GM19397 (cell line): Measurements from ENCODE around the gene FAM186B.

Experiments used
- ATAC-seq: cut with Tn5 transposase; IDR thresholded peaks from one replicate; pipeline ENCODE4 v1.9.1; 2021; ENCODE audit warnings: mild to moderate bottlenecking, moderate library complexity; ENCODE audit not compliant: unreplicated experiment

Gene FAM186B

DNA sequence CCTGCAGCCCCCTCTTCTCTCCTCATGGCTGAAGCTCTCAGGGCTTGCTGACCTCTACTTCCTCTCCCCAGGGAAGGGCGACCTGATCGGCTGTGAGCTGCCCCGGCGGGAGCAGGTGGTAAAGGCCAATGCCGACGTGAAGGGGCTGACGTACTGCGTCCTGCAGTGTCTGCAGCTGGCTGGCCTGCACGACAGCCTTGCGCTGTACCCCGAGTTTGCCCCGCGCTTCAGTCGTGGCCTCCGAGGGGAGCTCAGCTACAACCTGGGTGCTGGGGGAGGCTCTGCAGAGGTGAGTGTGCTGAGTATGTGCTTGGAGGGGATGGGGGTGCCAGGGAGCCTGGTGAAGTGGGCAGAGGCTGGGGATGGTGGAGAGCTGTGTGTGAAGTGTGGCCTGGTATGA, 51.2 kb downstream of the FAM186B start:
- no peak for ATAC-seq

DNA sequence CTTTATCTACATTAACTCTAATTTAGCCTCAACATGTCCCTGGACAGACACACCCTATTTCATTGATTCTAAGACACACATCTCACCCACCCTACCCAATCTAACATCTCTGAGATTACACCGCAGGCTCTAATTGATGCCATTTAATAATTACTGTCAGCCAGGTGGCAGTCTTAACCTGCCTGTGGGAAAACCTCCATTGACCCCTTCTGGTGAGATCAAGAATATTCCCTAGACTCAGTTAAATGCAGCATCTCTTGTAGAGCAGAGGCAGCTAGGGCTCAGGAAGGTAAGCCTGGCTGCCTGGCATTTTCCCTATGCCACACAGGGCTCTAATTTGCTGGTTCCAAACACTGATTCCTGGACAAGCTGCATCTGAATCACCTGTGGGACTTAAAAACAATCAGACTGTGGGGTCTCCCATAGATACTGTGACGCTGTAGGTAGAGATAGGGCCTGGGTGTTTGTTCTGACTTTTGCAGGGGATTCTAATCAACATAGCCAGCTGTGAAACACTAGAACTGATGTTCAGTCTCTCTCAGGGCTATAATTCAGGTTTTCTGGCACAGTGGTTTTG, 51.8 kb downstream of the FAM186B start:
- no peak for ATAC-seq

DNA sequence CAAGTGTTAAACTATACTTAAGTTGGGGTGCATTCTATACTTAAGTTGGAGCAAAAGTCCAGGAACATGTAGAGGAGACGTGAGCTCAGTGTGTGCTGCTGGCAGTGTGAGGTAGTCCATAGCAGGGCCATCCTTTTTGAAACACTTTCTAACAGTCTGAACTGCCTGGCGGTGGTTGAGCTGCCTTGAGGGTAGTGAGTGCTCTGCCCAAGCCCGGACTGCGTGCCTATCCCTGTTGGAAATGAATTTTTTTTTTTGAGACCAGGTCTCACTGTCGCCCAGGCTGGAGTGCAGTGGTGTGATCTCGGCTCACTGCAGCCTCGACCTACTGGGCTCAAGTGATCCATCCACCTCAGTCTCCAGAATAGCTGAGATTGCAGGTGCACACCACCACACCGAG, 52.5 kb downstream of the FAM186B start:
- no peak for ATAC-seq

DNA sequence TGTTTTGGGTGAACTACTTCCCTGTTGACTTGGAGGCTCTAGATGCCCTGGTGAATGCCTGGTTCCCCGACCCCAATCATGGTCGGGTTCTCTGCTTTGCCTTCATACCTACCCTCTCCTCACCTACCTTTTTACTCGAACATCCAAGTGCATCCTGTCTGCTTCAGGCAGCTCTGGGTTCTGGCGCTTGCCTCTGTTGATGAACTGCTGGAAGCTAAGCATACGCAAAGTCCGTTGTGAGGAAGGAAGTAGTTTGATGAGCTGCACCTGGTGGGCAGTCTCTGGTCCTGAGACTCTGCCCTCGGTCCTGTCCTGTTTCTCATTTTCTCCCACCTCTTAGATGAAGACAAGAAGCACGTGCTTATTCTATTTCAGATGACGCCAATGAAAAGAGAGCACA, 53.0 kb downstream of the FAM186B start:
- no peak for ATAC-seq

DNA sequence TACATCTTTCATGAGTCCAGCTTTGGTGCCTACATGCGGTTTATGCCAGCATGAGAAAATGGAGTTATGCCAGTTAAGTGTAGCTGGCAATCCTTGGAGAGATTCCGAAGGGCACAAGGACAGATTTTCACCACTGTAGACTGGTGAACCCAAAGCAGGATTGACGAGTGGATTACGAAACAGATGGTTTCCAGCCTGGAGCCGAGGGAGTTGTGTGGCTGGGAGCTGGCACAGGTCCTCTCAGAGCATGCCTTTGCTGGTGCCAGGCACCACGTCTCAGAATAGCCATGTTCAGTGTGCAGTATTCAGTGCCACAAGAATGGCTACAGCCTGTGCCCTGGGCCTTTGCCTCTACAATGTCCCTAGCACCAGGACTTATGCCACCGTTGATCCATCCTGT, 53.4 kb downstream of the FAM186B start:
- no peak for ATAC-seq

DNA sequence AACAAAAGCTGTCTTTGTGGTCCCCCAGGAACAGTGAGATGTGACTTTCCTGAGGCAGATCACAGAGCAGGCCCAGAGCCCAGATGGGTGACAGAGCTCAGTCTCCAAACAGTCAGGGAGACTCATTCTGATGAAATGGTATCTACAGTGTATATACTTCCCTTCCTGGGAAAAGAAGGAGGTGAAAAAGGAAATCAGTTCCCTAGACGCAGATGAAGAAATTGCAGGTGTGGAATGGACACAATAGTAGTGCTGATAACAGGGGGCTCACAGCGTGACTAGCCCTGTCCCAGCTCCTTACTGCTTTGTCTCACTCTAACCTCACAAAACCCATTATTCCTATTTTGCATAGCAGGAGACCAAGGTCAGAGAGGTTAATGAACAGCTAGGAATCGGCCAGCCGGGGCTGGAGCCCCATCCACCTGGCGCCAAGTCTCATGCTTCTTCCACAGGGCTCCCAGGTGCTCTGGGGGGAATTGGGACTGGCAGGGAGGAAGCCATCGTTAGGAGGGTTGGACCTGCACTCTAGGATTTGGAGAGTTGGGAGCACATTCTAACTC, 54.7 kb downstream of the FAM186B start:
- no peak for ATAC-seq

DNA sequence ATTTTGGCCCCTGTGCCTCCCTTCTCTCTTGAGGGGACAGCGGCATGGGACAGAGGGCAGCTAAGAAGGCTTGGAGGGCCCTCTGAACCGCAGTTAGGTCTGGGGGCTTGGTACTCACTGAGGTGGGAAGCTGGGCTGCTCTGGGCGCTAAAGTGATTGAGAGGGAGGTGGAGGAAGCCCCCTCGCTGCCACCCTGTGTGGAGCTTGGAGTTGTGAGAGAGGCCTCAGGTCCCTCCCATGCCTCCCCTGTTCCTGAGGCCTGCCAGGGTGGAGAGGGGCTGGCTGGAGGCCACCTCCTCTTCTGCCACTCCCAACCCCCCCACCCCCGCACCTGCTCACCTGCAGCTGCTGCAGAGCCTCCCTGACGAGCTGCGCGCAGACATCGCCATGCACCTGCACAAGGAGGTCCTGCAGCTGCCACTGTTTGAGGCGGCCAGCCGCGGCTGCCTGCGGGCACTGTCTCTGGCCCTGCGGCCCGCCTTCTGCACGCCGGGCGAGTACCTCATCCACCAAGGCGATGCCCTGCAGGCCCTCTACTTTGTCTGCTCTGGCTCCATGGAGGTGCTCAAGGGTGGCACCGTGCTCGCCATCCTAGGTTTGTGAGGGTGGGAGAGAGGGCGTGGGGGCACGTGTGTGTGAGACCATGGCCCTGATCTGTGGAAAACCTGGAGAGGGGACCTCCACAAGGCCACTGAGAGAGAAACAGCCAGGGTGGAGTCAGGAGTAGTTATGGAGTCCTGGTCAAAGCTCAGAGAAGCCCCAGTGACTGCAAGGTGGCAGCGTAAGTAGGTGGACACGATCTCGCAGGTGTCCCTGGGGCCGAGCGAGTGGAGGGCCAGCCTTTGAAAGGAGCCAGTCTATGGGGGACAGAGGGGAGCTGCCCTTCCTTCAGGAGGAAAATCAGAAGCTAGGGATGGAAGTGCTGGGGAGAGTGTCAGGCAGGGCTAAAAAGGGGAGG, 55.4 kb downstream of the FAM186B start:
- ATAC-seq, result no peak

DNA sequence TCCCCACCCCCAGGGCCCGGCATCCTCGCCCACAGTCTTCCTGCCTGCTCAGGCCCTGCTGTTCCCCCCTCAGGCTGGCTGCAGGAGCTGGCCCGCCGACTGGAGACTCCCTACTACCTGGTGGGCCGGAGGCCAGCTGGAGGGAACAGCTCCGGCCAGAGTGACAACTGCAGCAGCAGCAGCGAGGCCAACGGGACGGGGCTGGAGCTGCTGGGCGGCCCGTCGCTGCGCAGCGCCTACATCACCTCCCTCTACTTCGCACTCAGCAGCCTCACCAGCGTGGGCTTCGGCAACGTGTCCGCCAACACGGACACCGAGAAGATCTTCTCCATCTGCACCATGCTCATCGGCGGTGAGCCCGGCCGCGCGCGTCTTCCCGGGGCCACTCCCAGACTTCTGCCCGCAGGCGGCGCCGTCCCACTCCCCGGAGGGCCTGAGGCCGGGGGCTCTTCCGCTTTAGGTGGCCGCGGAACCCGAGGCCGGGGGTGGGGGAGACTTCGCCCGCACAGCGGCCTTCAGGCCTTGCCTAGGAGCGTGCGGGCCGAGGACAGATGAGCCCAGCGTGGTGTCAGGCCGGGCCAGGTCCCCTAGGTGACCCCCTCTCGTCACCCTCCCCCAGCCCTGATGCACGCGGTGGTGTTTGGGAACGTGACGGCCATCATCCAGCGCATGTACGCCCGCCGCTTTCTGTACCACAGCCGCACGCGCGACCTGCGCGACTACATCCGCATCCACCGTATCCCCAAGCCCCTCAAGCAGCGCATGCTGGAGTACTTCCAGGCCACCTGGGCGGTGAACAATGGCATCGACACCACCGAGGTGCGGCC, 56.4 kb downstream of the FAM186B start:
- no peak for ATAC-seq

DNA sequence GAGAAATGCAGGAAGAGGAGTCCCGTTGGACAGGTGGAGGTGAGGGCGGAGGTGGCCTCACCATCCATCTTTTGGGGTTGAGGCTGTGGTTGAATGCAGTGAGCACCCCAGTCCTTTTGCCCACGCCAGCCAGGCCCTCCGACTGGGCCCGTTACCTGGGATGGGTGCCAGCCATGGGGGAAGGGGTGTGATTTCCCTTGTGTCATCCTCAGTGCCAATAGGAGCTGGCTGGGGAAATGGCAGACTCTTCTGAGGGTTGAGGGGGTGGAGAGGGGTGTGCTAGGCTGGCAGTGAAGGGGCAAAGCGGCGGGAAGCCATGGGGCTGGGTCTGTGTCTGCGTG, 57.0 kb downstream of the FAM186B start:
- no peak for ATAC-seq

DNA sequence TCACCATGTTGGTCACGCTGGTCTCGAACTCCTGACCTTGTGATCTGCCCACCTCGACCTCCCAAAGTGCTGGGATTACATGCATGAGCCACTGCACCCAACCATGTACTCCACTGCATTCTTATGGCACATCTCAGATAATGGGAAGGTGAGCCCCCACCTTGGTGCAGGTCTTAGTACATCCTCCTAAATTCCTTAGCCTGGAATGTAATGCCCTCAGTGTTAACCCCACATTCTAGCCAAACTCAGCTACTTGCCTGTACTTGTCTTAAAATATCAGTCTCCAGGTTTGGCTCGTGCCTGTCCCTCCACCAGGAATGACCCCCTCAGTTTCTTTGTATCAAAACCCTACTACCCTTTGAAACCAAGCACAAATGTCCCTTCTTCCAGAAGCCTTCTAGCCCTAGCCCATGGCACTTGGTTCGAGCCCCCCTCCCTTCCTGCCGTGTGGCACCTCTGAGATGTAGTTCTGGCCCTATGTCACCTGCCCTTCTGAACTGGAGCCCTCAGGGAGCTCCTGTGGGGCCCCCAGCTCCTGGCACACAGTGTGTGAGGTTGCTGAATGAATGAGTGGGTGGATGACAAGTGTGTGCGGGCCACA, 58.2 kb downstream of the FAM186B start:
- no peak for ATAC-seq

DNA sequence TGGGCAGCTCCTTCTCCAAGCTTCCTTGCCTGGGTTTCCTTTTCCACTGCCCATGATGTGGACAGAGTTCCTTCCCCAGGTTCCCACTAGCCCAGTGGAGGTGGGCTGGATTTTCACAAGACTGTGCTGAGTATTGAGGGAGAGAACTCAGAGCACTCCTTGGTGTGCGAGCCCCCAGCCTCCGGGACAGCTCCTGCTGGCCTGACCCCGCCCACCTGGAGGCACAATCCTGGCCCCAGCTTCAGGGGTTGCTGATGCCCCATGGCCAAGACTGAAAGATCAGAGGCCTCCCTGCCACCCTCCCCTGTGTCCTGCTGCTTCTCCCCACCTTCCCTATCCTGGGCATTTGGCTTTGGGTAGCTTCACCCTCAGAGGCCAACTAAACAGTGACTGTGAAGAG, 59.0 kb downstream of the FAM186B start:
- no peak for ATAC-seq

DNA sequence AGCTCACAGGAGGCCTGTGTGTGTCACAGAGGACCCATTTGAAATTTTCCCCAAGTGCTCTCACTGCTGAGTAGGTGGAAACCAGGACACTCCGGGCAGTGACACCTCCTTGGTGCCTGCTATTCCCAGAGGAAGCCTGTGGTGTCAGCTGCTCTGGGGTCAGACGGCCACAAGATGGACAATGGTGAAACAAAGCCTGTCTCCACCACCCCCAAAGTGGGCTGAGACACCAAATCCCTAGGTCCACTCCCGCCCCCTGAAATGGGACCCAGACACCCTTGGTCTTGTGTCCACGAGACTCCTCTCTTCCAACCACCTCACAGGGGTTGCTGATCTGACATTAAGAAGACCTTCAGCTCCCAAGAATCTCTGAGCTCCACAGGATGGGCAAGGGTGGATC, 59.6 kb downstream of the FAM186B start:
- no peak for ATAC-seq

DNA sequence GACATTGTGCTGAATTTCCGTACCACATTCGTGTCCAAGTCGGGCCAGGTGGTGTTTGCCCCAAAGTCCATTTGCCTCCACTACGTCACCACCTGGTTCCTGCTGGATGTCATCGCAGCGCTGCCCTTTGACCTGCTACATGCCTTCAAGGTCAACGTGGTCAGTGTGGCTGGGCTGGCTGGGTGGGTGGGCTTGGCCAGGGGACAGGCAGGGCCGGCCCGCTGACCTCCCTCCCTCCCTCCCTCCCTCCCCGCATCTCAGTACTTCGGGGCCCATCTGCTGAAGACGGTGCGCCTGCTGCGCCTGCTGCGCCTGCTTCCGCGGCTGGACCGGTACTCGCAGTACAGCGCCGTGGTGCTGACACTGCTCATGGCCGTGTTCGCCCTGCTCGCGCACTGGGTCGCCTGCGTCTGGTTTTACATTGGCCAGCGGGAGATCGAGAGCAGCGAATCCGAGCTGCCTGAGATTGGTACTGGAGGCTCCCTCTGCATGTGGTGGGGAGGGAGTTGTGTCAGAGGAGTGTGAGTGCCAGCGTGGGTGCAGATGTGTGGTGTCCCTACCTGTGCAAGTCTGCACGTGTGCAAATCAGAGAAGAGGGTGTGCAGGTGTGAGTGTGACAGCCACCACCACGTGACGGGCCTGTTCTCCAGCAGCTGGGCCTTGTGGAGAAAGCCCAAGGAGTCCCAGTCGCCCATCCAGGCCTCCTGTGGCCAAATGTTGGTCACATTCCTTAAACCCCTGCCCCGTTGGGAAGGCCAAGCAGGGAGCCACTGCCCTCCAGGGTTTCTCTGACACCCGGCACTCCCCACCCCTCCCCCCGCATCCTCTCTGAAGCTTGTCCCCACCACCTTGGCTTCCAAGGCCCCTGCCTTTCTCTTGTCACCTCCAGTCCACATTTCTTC, 61.3 kb downstream of the FAM186B start:
- ATAC-seq, result no peak

DNA sequence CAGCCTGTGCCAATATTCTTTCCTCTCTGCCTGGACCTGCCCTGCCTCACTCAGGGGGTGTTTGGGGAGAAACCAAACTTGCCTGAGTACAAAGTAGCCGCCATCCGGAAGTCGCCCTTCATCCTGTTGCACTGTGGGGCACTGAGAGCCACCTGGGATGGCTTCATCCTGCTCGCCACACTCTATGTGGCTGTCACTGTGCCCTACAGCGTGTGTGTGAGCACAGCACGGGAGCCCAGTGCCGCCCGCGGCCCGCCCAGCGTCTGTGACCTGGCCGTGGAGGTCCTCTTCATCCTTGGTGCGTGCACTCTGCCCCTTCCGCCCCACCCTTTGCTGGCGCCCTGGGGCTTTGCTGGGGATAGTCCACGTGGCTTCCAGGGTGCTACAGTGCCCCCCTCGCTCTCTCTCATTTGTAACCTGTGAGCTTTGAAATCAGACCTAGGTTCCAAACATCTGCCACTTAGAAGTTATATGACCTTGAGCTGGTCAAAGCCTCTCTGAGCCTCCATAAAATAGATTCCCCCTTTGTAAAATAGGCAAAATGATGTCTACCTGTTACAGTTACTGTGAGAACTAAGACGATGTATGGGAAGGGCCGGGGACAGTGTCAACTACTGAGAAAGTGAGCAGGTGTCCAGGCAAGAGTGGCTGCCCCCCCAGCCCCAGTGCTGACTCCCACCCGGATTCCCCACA, 62.1 kb downstream of the FAM186B start:
- no peak for ATAC-seq

DNA sequence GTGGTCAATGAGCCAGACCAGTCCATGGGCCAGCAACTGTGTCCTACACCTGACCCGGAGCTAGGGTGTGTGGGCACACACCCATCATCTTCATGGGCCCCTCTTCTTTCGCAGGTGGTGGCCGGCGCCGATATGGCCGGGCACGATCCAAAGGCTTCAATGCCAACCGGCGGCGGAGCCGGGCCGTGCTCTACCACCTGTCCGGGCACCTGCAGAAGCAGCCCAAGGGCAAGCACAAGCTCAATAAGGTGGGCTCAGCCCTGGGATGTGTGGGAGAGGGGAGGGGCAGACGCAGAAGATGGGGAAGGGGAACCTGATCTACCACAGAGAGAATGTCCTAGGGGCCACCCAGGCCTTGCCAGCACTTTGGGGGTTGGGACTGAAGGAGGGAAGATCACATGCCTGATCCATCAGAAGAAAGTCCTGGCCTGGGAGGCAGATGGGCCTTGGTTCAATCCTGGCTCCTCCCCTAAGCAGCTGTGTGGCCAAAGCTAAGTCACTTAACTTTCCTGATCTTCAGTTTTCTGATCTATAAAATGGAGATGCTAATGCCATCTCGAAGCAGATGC, 62.8 kb downstream of the FAM186B start:
- ATAC-seq, result no peak

DNA sequence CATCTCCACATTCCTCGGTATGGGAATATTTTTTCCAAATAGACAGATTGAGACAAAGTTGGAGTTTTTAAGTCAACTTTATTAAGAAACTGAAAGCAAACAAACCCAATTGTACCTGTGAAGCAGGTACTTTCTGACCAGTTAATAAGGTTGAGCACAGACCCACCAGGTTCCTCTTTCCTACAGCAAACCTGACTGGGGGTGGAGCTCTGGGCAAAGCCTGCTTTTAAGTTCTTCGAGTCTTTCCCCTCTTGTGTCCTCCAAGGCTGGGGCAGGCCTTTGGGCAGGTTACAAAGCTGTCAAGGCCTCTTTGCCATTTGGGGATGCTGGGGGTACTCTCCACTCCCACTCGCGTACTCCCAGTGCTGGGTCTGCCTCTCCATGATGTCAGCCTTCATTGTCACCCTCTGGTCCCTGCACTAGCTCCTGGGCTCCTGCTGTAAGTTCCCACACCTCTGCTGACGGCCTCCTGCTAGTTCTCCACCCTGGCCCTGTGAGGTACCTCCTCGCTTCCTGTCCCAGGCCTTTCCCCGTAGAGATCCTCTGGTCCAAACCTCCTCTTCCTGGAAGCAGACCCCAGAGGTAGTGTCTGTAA, 63.4 kb downstream of the FAM186B start:
- ATAC-seq, result no peak

DNA sequence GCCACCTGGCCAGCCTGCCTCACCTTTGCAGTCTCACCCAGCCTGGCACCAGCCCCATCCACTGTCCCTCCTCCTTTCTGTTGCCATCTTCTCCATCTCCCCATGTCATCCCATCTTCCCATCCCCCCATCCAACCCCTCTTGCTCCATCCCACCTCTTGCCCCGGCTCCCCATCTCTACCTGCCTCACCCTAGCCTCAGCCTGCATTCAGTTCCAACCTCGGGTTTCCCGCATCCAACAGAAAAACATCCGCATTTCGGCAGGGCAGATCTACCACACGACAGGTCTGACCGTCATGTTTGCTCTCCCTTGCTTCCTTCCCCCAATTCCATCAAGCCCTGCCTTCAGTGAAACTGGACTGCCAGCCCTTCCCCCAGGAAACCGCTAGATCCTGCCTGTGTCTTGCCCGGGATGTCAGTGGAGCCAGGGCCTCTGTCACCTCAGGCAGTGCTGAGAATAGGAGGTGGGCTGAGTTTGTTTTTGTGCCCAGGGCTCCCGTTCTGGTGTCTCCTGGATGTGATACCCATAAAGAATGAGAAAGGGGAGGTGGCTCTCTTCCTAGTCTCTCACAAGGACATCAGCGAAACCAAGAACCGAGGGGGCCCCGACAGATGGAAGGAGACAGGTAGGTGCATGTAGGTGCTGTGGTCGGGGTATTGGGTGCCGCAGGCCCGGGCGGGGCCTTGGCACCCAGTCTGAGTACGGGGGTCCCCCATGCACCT, 64.1 kb downstream of the FAM186B start:
- no peak for ATAC-seq
